Liver (tissue), 9 donors: ENCODE data around the gene CADPS. TPM values are rescaled to one million over a fixed set of nuclear protein-coding genes. Genes with fewer than 3 reads are reported as not detected.

Experiments used
- DNase-seq: peaks from one replicate; pipeline ENCODE4 v3.0.0-alpha.2; 2017; ENCODE audit warnings: low spot score
- H3K27ac ChIP-seq, 2 donors: one replicate each; pipeline ENCODE4 v1.7.0; 2013; ENCODE audit warnings: inconsistent platforms in 2 of 2, low read length in 2 of 2, control low read depth in 1 of 2, low read depth in 1 of 2, mild to moderate bottlenecking in 1 of 2
- H3K27me3 ChIP-seq, 4 donors: one replicate each; pipeline versions ENCODE4 v1.6.1 to v1.7.0; 2013; ENCODE audit warnings: low read length in 3 of 4, inconsistent platforms in 1 of 4, mild to moderate bottlenecking in 1 of 4, moderate library complexity in 1 of 4; ENCODE audit not compliant: control insufficient read depth in 4 of 4, insufficient read depth in 4 of 4
- H3K36me3 ChIP-seq, 4 donors: one replicate each; pipeline versions ENCODE4 v1.6.1 to v1.7.0; 2013; ENCODE audit warnings: low read length in 3 of 4, mild to moderate bottlenecking in 3 of 4, low read depth in 1 of 4, moderate library complexity in 1 of 4; ENCODE audit not compliant: control insufficient read depth in 4 of 4, insufficient read depth in 3 of 4
- H3K4me1 ChIP-seq, 4 donors: one replicate each; pipeline versions ENCODE4 v1.6.1 to v1.7.0; 2013; ENCODE audit warnings: low read length in 3 of 4, mild to moderate bottlenecking in 3 of 4, moderate library complexity in 1 of 4; ENCODE audit not compliant: control insufficient read depth in 4 of 4, insufficient read depth in 4 of 4
- H3K4me3 ChIP-seq, 3 donors: one replicate each; pipeline versions ENCODE4 v1.6.1 to v1.7.0; 2013; ENCODE audit warnings: low read length in 3 of 3, control low read depth in 1 of 3, low read depth in 1 of 3, mild to moderate bottlenecking in 1 of 3
- H3K9ac ChIP-seq, 2 donors: one replicate each; pipeline ENCODE4 v1.7.0; 2013; ENCODE audit warnings: low read length in 2 of 2, mild to moderate bottlenecking in 2 of 2, moderate library complexity in 2 of 2, control low read depth in 1 of 2, low read depth in 1 of 2
- H3K9me3 ChIP-seq, 4 donors: one replicate each; pipeline versions ENCODE4 v1.6.1 to v1.7.0; 2013; ENCODE audit warnings: low read length in 3 of 4; ENCODE audit not compliant: control insufficient read depth in 4 of 4
- ATF3 ChIP-seq: IDR thresholded peaks from 2 replicates; pipeline ENCODE4 v1.6.1; 2016; ENCODE audit warnings: antibody characterized with exemption
- EGR1 ChIP-seq, 2 donors: IDR thresholded peaks; 2 replicates each; pipeline ENCODE4 v1.6.1; 2016 to 2018; ENCODE audit warnings: antibody characterized with exemption in 2 of 2, low read depth in 2 of 2
- FOXA1 ChIP-seq: IDR thresholded peaks from 2 replicates; pipeline ENCODE4 v1.6.1; 2016; ENCODE audit warnings: antibody characterized with exemption
- FOXA2 ChIP-seq: IDR thresholded peaks from 2 replicates; pipeline ENCODE4 v1.6.1; 2016; ENCODE audit warnings: antibody characterized with exemption
- GABPA ChIP-seq, 2 donors: IDR thresholded peaks in 1 of 2; conservative IDR thresholded peaks in 1 of 2; 2 replicates each; pipeline ENCODE4 v1.6.1; 2016; ENCODE audit warnings: antibody characterized with exemption in 2 of 2, mild to moderate bottlenecking in 1 of 2, moderate library complexity in 1 of 2
- HNF4A ChIP-seq, 2 donors: conservative IDR thresholded peaks; 2 replicates each; pipeline ENCODE4 v1.6.1; 2016; ENCODE audit warnings: antibody characterized with exemption in 2 of 2, mild to moderate bottlenecking in 2 of 2
- JUND ChIP-seq, 2 donors: IDR thresholded peaks; 2 replicates each; pipeline ENCODE4 v1.6.1; 2016; ENCODE audit warnings: antibody characterized with exemption in 2 of 2
- NR2F2 ChIP-seq: IDR thresholded peaks from 2 replicates; pipeline ENCODE4 v1.6.1; 2016; ENCODE audit warnings: antibody characterized with exemption
- RAD21 ChIP-seq, 2 donors: IDR thresholded peaks; 2 replicates each; pipeline ENCODE4 v1.6.1; 2016; ENCODE audit warnings: antibody characterized with exemption in 2 of 2, mild to moderate bottlenecking in 2 of 2
- REST ChIP-seq: IDR thresholded peaks from 2 replicates; pipeline ENCODE4 v1.6.1; 2016; ENCODE audit warnings: antibody characterized with exemption, mild to moderate bottlenecking
- RXRA ChIP-seq, 2 donors: IDR thresholded peaks; 2 replicates each; pipeline ENCODE4 v1.6.1; 2017 to 2018; ENCODE audit warnings: antibody characterized with exemption in 2 of 2, mild to moderate bottlenecking in 1 of 2
- SP1 ChIP-seq: IDR thresholded peaks from 2 replicates; pipeline ENCODE4 v1.6.1; 2018; ENCODE audit warnings: antibody characterized with exemption, mild to moderate bottlenecking
- TAF1 ChIP-seq: conservative IDR thresholded peaks from 2 replicates; pipeline ENCODE4 v1.6.1; 2016; ENCODE audit warnings: antibody characterized with exemption, mild to moderate bottlenecking
- YY1 ChIP-seq: IDR thresholded peaks from 2 replicates; pipeline ENCODE4 v1.6.1; 2016; ENCODE audit warnings: antibody characterized with exemption, mild to moderate bottlenecking
- ZBTB33 ChIP-seq: IDR thresholded peaks from 2 replicates; pipeline ENCODE4 v1.6.1; 2016; ENCODE audit warnings: antibody characterized with exemption
- WGBS: extraction: QIAGEN DNeasy Blood & Tissue Kit; methylation state at CpG from one replicate; pipeline ENCODE4 v1.1.7; 2013; 5-methylcytosine and 5-hydroxymethylcytosine counted together
- polyA plus RNA-seq, 2 donors: library from polyadenylated mRNA; stranded (reverse) in 1 of 2; unstranded in 1 of 2; fragments of 200-250 nt in 1 of 2; fragments of >200 nt in 1 of 2; fragmentation: Nextera tagmentation in 1 of 2; extraction: Ambion mirVana in 1 of 2; gene quantifications; one replicate each; pipeline versions ENCODE4 v1.2.1 to v1.2.3, GENCODE V29; 2013 to 2015
- total RNA-seq, 2 donors: library from RNA; depleted of rRNA; stranded (reverse); fragments of >200 nt; gene quantifications; one replicate each; pipeline ENCODE4 v1.2.3, GENCODE V29; 2014
- TF ChIP-seq, protein P1 (sequence below): fragments of 150-350 bp; IDR thresholded peaks from 2 replicates; pipeline ENCODE4 v1.5.1; 2017; ENCODE audit warnings: improper control_type of control experiment, low read depth, low read length; ENCODE audit not compliant: missing input control
- TF ChIP-seq, protein P2 (sequence below): IDR thresholded peaks from 2 replicates; pipeline ENCODE4 v1.6.1; 2016; ENCODE audit warnings: antibody characterized with exemption
- donor health status: healthy.
- donor health status: healthy.
- donor health status: healthy.
- donor health status: healthy.
- donor health status: healthy.

The CADPS gene
- total and polyA plus RNA-seq, 4 donors = 0.05 to 0.37 (median 0.17) TPM; not detected in 1

GRCh38 chr3:62566022-62566557, 309.1 kb downstream of the CADPS start:
- H3K27ac ChIP-seq = no peak overlapping the region
- no peak for DNase-seq
- 69% methylated on average over 6 of the region's 6 CpGs for WGBS
- H3K4me1 ChIP-seq = no peaks in the 10 kb centered on the region
- H3K4me3 ChIP-seq = no peak overlapping the region
- no peaks in the 10 kb centered on the region for H3K36me3 ChIP-seq
- no peak overlapping the region for H3K9ac ChIP-seq
- H3K27me3 ChIP-seq = peaks cover 0 to 3% (median 0%) of the 10 kb centered on the region in 4 donors
- no peak for TF ChIP-seq EGR1 (IDR thresholded peaks at IDR 0.05; ENCODE audit: low read depth in 2 of 2)
- TF ChIP-seq JUND (IDR thresholded peaks at IDR 0.05) = no peak
- TF ChIP-seq, protein P1, sequence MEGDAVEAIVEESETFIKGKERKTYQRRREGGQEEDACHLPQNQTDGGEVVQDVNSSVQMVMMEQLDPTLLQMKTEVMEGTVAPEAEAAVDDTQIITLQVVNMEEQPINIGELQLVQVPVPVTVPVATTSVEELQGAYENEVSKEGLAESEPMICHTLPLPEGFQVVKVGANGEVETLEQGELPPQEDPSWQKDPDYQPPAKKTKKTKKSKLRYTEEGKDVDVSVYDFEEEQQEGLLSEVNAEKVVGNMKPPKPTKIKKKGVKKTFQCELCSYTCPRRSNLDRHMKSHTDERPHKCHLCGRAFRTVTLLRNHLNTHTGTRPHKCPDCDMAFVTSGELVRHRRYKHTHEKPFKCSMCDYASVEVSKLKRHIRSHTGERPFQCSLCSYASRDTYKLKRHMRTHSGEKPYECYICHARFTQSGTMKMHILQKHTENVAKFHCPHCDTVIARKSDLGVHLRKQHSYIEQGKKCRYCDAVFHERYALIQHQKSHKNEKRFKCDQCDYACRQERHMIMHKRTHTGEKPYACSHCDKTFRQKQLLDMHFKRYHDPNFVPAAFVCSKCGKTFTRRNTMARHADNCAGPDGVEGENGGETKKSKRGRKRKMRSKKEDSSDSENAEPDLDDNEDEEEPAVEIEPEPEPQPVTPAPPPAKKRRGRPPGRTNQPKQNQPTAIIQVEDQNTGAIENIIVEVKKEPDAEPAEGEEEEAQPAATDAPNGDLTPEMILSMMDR = no peak
- TF ChIP-seq, protein P2, sequence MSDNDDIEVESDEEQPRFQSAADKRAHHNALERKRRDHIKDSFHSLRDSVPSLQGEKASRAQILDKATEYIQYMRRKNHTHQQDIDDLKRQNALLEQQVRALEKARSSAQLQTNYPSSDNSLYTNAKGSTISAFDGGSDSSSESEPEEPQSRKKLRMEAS = no peak
- TF ChIP-seq ATF3 = no peak
- TF ChIP-seq FOXA2 = no peak
- TF ChIP-seq RAD21 (IDR thresholded peaks at IDR 0.05) = no peak
- no peak for TF ChIP-seq REST
- no peak for TF ChIP-seq FOXA1
- no peak for TF ChIP-seq NR2F2
- no peak for TF ChIP-seq HNF4A (conservative IDR thresholded peaks at IDR 0.05)
- no peak for TF ChIP-seq RXRA (IDR thresholded peaks at IDR 0.05)
- no peak for TF ChIP-seq ZBTB33
- no peak for TF ChIP-seq GABPA (IDR thresholded peaks at IDR 0.05 in 1 of 2, conservative IDR thresholded peaks at IDR 0.05 in 1 of 2)
- TF ChIP-seq TAF1 = no peak
- no peak for TF ChIP-seq YY1
- TF ChIP-seq SP1 = no peak
- no peaks in the 10 kb centered on the region for H3K9me3 ChIP-seq
